Activated CD4-positive, alpha-beta T cell treated with anti-CD3 and anti-CD28 coated beads, Interleukin-2, Interleukin-4, amounts not matched to agents 100 ng/mL and 50 ng/mL, durations not matched to agents 16 hours and 8 hours (primary cell): ENCODE measurements around the gene STRAP.
"Not testable (repeated sequence)": the region's sequence is repeated elsewhere in the genome, so short reads cannot be mapped to it uniquely, and the experiment has no call there.

ENCODE experiments used
- DNase-seq: peaks from one replicate; pipeline ENCODE4 v3.0.0-alpha.2; 2020; ENCODE audit warnings: low spot score

Gene STRAP

GRCh38 chr12:15928346-15928745, 46.2 kb downstream of the STRAP start:
- DNase-seq = no peak

GRCh38 chr12:15928870-15929571, 46.8 kb downstream of the STRAP start:
- DNase-seq = no peak

DNA sequence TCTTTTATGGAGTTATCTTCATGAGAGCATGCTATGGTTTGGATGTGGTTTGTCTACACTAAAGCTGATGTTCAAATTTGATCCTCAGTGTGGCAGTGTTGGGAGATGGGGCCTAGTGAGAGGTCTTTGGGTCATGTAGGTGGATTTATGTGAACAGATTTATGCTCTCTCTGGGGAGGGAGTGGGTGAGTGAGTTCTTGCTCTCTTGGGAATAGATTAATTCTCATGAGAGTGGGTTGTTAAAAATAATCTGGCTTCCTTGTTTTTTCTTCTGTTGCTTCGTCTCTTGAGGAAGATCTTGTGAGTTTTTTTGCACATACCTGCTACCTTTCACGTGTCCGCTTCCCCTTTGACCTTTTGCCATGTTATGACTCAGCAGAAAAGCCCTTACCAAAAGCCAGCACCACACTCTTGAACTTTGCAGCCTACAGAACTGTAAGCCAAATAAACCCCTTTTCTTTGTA, 49.4 kb downstream of the STRAP start:
- no peak for DNase-seq

DNA sequence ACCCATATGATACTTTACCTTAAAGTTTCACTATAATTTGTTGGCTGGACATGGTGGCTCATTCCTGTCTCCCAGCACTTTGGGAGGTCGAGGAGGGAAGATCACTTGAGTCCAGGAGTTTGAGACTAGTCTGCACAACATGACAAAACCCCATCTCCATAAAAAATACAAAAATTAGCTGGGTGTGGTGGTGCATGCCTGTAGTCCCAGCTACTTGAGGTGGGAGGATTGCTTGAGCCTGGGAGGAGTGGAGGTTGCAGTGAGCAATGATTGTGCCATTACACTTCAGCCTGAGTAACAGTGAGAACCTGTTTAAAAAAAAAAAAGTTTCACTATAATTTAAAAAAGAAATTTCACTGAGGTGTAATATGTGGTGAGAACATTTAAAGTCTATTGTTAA, 50.1 kb downstream of the STRAP start:
- DNase-seq = no peak

DNA sequence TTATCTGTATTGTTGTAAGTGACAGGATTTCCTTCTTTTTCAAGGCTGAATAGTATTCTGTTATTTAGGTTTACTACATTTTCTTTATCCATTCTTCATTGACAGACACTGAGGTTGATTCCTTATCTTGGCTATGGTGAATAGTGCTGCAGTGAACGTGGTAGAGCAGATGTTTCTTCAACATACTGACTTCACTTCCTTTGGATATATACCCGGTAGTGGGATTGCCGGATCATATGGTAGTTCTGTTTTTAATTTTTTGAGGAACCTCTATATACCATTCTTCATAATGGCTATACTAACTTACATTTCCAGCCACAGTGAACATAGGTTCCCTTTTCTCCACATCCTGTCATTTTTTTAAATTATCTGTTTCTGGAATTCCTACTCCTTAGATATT, 50.8 kb downstream of the STRAP start:
- DNase-seq = no peak

DNA sequence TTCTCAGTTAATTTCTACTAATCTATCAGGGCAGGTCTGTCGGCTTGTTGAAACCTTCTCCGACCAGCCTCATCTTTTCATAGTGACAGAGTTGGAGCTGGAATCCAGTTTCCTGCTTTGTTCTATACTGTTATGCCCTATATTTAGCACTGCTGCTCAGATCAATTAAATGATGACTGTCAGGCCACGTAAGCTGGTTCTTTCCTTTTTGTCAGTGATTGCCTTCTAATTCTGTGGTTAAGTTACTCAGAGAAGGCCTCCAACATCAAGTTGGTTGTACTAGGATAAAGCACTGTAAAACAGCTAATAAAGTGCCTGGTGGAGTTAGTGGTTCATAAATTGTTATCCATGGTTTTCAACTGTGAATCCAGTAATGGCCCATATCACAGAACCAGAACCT, 51.6 kb downstream of the STRAP start:
- no peak for DNase-seq

DNA sequence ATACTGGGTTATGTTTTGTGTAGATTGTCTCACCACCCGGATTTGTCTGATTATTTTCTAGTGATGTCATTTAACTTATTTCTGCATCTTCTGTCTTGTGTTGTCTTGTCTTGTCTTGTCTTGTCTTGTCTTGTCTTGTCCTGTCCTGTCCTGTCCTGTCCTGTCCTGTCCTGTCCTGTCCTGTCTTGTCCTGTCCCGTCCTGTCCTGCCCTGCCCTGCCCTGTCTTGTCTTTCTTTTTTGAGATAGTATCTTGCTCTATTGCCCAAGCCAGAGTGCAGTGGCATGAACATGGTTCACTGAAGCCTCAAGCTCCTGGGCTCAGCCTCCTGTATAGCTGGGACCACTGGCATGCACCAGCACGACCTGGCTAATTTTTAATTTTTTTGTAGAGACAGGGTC, 54.6 kb downstream of the STRAP start:
- DNase-seq = no peak

- DNase-seq = no peak
Measured at GRCh38 chr12:15937902-15938301, 55.7 kb downstream of the STRAP start.

DNA sequence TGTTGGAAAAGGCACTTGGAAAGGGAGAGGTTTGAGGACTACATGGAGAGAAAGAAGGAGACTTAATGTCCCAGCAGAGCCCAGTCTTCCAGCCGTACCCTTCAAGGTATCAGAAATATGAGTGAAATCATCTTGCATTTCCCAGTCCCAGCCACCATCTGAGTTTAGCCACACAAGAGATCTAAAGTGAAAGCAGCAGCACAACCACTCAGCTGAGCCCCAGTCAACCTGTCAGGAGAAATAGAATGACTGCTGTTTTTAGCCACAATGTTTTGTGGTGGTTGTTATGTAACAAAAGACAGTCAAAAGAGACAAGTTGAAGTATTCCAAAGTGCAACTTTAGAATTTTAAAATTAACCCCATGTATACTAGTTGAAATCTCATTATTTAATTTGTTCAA, 56.9 kb downstream of the STRAP start:
- DNase-seq = no peak

- DNase-seq = no peak
Measured at GRCh38 chr12:15942475-15942874, 60.3 kb downstream of the STRAP start.

DNA sequence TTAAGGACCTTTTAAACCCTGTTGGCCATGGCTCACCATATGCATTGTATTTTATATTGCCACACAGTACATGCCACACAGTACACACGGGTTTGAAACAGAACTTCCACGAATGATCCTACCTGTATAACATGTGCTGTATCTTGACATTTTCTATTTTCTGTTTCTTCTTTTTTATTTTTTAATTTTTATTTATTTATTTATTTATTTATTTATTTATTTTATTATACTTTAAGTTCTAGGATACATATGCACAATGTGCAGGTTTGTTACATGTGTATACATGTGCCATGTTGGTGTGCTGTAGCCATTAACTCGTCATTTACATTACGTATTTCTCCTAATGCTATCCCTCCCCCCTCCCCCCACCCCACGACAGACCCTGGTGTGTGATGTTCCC, 61.3 kb downstream of the STRAP start:
- DNase-seq = not testable (repeated sequence)

- DNase-seq = not testable (repeated sequence)
Measured at GRCh38 chr12:15948461-15948860, 66.3 kb downstream of the STRAP start.
